Trophoblast cell (in vitro differentiated cells and primary cell): ENCODE data around the gene SMAD9.
"Not testable (repeated sequence)": the region's sequence is repeated elsewhere in the genome, so short reads cannot be mapped to it uniquely, and the experiment has no call there.

ENCODE experiments used
- DNase-seq, 2 donors: peaks; one replicate each; pipeline ENCODE4 v3.0.0-alpha.2; 2016
- H2AFZ ChIP-seq: 2 replicates; pipeline ENCODE4 v1.6.1; 2013; ENCODE audit warnings: low read length, moderate library complexity, mild to moderate bottlenecking; ENCODE audit not compliant: insufficient read depth, poor library complexity
- H2AK5ac ChIP-seq: 2 replicates; pipeline ENCODE4 v1.6.1; 2013; ENCODE audit warnings: mild to moderate bottlenecking, low read length
- H2BK120ac ChIP-seq: 2 replicates; pipeline ENCODE4 v1.6.1; 2013; ENCODE audit warnings: low read length, mild to moderate bottlenecking, moderate library complexity; ENCODE audit not compliant: insufficient read depth, poor library complexity
- H2BK12ac ChIP-seq: 2 replicates; pipeline ENCODE4 v1.6.1; 2013; ENCODE audit warnings: mild to moderate bottlenecking, low read length, moderate library complexity
- H2BK5ac ChIP-seq: 2 replicates; pipeline ENCODE4 v1.6.1; 2013; ENCODE audit warnings: low read length, low read depth, moderate library complexity, mild to moderate bottlenecking; ENCODE audit not compliant: poor library complexity
- H3K14ac ChIP-seq: 2 replicates; pipeline ENCODE4 v1.6.1; 2013; ENCODE audit warnings: mild to moderate bottlenecking, low read length
- H3K18ac ChIP-seq: 2 replicates; pipeline ENCODE4 v1.6.1; 2013; ENCODE audit warnings: mild to moderate bottlenecking, low read length
- H3K23ac ChIP-seq: 2 replicates; pipeline ENCODE4 v1.6.1; 2013; ENCODE audit warnings: low read length
- H3K27ac ChIP-seq: 2 replicates; pipeline ENCODE4 v1.5.1; 2013; ENCODE audit warnings: low read depth, mild to moderate bottlenecking, inconsistent platforms, low read length, moderate library complexity
- H3K27me3 ChIP-seq: 2 replicates; pipeline ENCODE4 v1.6.1; 2013; ENCODE audit warnings: inconsistent platforms, mild to moderate bottlenecking, low read length, moderate library complexity; ENCODE audit not compliant: insufficient read depth
- H3K36me3 ChIP-seq, 2 experiments: 1 replicate in 1 of 2; 2 replicates in 1 of 2; pipeline ENCODE4 v1.6.1; 2013; ENCODE audit warnings: low read length in 2 of 2, mild to moderate bottlenecking in 2 of 2, moderate library complexity in 1 of 2; ENCODE audit not compliant: insufficient read depth in 2 of 2, control insufficient read depth in 1 of 2
- H3K4ac ChIP-seq: 2 replicates; pipeline ENCODE4 v1.6.1; 2013; ENCODE audit warnings: low read depth, mild to moderate bottlenecking, low read length, moderate library complexity
- H3K4me1 ChIP-seq, 2 experiments: 1 replicate in 1 of 2; 2 replicates in 1 of 2; pipeline ENCODE4 v1.6.1; 2013; ENCODE audit warnings: low read length in 2 of 2, mild to moderate bottlenecking in 2 of 2, moderate library complexity in 1 of 2; ENCODE audit not compliant: insufficient read depth in 2 of 2, control insufficient read depth in 1 of 2
- H3K4me2 ChIP-seq: 2 replicates; pipeline ENCODE4 v1.6.1; 2013; ENCODE audit warnings: inconsistent platforms, mild to moderate bottlenecking, low read length, moderate library complexity
- H3K4me3 ChIP-seq: 2 replicates; pipeline ENCODE4 v1.5.1; 2013; ENCODE audit warnings: mild to moderate bottlenecking, low read depth, low read length, inconsistent platforms
- H3K79me1 ChIP-seq: one replicate; pipeline ENCODE4 v1.6.1; 2013; ENCODE audit warnings: low read length
- H3K79me2 ChIP-seq: 2 replicates; pipeline ENCODE4 v1.6.1; 2013; ENCODE audit warnings: low read length, mild to moderate bottlenecking; ENCODE audit not compliant: control insufficient read depth, insufficient read depth, poor library complexity
- H3K9ac ChIP-seq: 2 replicates; pipeline ENCODE4 v1.6.1; 2013; ENCODE audit warnings: mild to moderate bottlenecking, low read length
- H3K9me3 ChIP-seq: 2 replicates; pipeline ENCODE4 v1.6.1; 2013; ENCODE audit warnings: low read depth, mild to moderate bottlenecking, control low read depth, inconsistent platforms, low read length; ENCODE audit not compliant: insufficient read depth
- H4K12ac ChIP-seq: 2 replicates; pipeline ENCODE4 v1.6.1; 2013; ENCODE audit warnings: low read depth, mild to moderate bottlenecking, low read length, moderate library complexity
- H4K8ac ChIP-seq: 2 replicates; pipeline ENCODE4 v1.6.1; 2013; ENCODE audit warnings: low read depth, mild to moderate bottlenecking, low read length, moderate library complexity
- H4K91ac ChIP-seq: one replicate; pipeline ENCODE4 v1.6.1; 2013; ENCODE audit warnings: low read depth, mild to moderate bottlenecking, low read length, moderate library complexity
- WGBS: extraction: QIAGEN DNeasy Blood & Tissue Kit; methylation state at CpG from one replicate; pipeline ENCODE4 v1.1.7; 2013; ENCODE audit warnings: missing lambda C conversion rate; ENCODE audit not compliant: insufficient read length, insufficient coverage; ENCODE audit errors: extremely low coverage; 5-methylcytosine and 5-hydroxymethylcytosine counted together

The SMAD9 gene

GRCh38 chr13:36883824-36884223 is 36.2 kb downstream of the SMAD9 start:
- no peak overlapping the region for H3K9ac ChIP-seq
- no peaks in the 10 kb centered on the region for H3K79me1 ChIP-seq
- no peak overlapping the region for H3K18ac ChIP-seq
- H3K27ac ChIP-seq, result no peak overlapping the region
- H4K12ac ChIP-seq, result no peak overlapping the region
- H2AK5ac ChIP-seq, result no peak overlapping the region
- no peak overlapping the region for H4K8ac ChIP-seq
- no peaks in the 10 kb centered on the region for H3K4me1 ChIP-seq
- H3K4me2 ChIP-seq, result no peak overlapping the region
- no peak overlapping the region for H2BK5ac ChIP-seq
- H3K4me3 ChIP-seq, result no peak overlapping the region
- no peaks in the 10 kb centered on the region for H3K27me3 ChIP-seq
- H3K36me3 ChIP-seq, result peaks cover 7 to 10% of the 10 kb centered on the region in 2 experiments
- H3K14ac ChIP-seq, result no peak overlapping the region
- no peak overlapping the region for H3K23ac ChIP-seq
- H4K91ac ChIP-seq, result no peak overlapping the region
- H2BK120ac ChIP-seq, result no peak overlapping the region
- no peak overlapping the region for H2BK12ac ChIP-seq
- H3K4ac ChIP-seq, result no peak overlapping the region
- H3K79me2 ChIP-seq, result no peaks in the 10 kb centered on the region
- no peak overlapping the region for H2AFZ ChIP-seq
- H3K9me3 ChIP-seq, result no peaks in the 10 kb centered on the region
- no CpG with 5 or more reads among the region's 6 CpGs for WGBS
- no peak for DNase-seq

- H3K9ac ChIP-seq, H3K14ac ChIP-seq, H3K4me2 ChIP-seq, H2BK5ac ChIP-seq, H2AK5ac ChIP-seq, H3K27ac ChIP-seq, H3K79me1 ChIP-seq, H3K4me1 ChIP-seq, H3K27me3 ChIP-seq, DNase-seq, H3K18ac ChIP-seq, H4K91ac ChIP-seq, H2BK120ac ChIP-seq, H3K4me3 ChIP-seq, H3K79me2 ChIP-seq, H2AFZ ChIP-seq, H2BK12ac ChIP-seq, H3K4ac ChIP-seq, H3K23ac ChIP-seq, H3K9me3 ChIP-seq, H4K12ac ChIP-seq, H4K8ac ChIP-seq: not testable (repeated sequence)
- WGBS, result no CpG with 5 or more reads among the region's 5 CpGs
- H3K36me3 ChIP-seq, result peaks cover 7 to 11% of the 10 kb centered on the region in 2 experiments
Observed at GRCh38 chr13:36883392-36883791, 36.6 kb downstream of the SMAD9 start.

- Histone ChIP-seq H3K4ac (no peak overlapping the region), H3K9ac (no peak overlapping the region), H3K79me1 (no peaks in the 10 kb centered on the region), H4K91ac (no peak overlapping the region), H3K23ac (no peak overlapping the region), H2AFZ (no peak overlapping the region), H2BK120ac (no peak overlapping the region), H3K36me3 (peaks cover 7 to 13% of the 10 kb centered on the region in 2 experiments), H3K4me2 (no peak overlapping the region), H3K4me1 (no peaks in the 10 kb centered on the region), H3K27me3 (no peaks in the 10 kb centered on the region), H3K14ac (no peak overlapping the region), H3K79me2 (no peaks in the 10 kb centered on the region), H2BK5ac (no peak overlapping the region), H3K18ac (no peak overlapping the region), H2AK5ac (no peak overlapping the region), H2BK12ac (no peak overlapping the region), H3K9me3 (no peaks in the 10 kb centered on the region), H4K12ac (no peak overlapping the region), H4K8ac (no peak overlapping the region), H3K27ac (no peak overlapping the region), H3K4me3 (no peak overlapping the region)
- WGBS, result no CpG with 5 or more reads among the region's 6 CpGs
- no peak for DNase-seq
Observed at GRCh38 chr13:36882829-36883390, 37.1 kb downstream of the SMAD9 start.

DNA sequence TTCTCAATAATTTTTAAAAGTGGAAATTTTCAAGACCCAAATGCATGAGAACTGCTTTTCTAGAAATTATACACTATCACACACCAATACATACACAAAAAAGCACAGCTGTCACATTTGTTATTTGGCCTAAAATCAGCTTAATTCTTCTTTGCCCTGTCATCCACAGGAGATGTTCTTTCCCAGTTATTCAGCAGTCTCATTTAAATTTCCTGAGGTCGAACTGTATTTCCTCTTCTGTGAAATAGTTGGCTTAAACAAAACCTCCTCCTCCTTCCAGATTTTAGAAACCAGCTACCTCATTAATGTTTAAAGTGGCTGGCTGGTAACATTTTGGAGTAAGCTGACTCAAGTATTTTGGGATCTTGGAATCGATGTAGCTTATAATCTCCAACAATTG is 39.1 kb downstream of the SMAD9 start:
- no peak overlapping the region for H3K14ac ChIP-seq

More for the DNA sequence above, 39.1 kb downstream of the SMAD9 start:
- peaks cover 7 to 17% of the 10 kb centered on the region in 2 experiments for H3K36me3 ChIP-seq
- H3K79me2 ChIP-seq, result no peaks in the 10 kb centered on the region
- H3K4me3 ChIP-seq, result no peak overlapping the region
- H4K91ac ChIP-seq, result no peak overlapping the region
- no peak overlapping the region for H2AK5ac ChIP-seq
- no peak overlapping the region for H3K4ac ChIP-seq
- H3K79me1 ChIP-seq, result no peaks in the 10 kb centered on the region
- H3K9ac ChIP-seq, result no peak overlapping the region
- no peak overlapping the region for H2BK120ac ChIP-seq
- H3K4me1 ChIP-seq, result no peaks in the 10 kb centered on the region
- H3K18ac ChIP-seq, result no peak overlapping the region
- H2AFZ ChIP-seq, result no peak overlapping the region
- H3K27ac ChIP-seq, result no peak overlapping the region
- H3K27me3 ChIP-seq, result no peaks in the 10 kb centered on the region
- H3K9me3 ChIP-seq, result no peaks in the 10 kb centered on the region
- H2BK12ac ChIP-seq, result no peak overlapping the region
- no peak overlapping the region for H4K12ac ChIP-seq
- no CpG with 5 or more reads among the region's 2 CpGs for WGBS
- H2BK5ac ChIP-seq, result no peak overlapping the region
- H3K23ac ChIP-seq, result no peak overlapping the region
- H3K4me2 ChIP-seq, result no peak overlapping the region
- DNase-seq, result no peak
- H4K8ac ChIP-seq, result no peak overlapping the region
